WTC11 (cell line): Measurements from ENCODE around the gene CACNA2D3. TPM values are rescaled to one million over a fixed set of nuclear protein-coding genes. Genes with fewer than 3 reads are reported as not detected.

ENCODE experiments used
- ATAC-seq: fragments of 200-7000 bp; cut with Tn5 transposase; 2 replicates; pipeline ENCODE4 v1.10.0; 2021; ENCODE audit warnings: mild to moderate bottlenecking, moderate library complexity
- CTCF ChIA-PET: fragments of 300-600 bp; sonication (Branson Sonifier 250); formaldehyde crosslinking; loops from one replicate; lab custom pipeline; 2021; ENCODE audit warnings: antibody characterized with exemption; lab: Charles Lee
- POLR2A ChIA-PET: fragments of 350-600 bp; sonication (Branson Sonifier 250); formaldehyde crosslinking; loops from one replicate; lab custom pipeline; 2021; ENCODE audit warnings: antibody characterized with exemption; lab: Charles Lee
- DNase-seq: peaks from one replicate; pipeline ENCODE4 v3.0.0; 2021; ENCODE audit warnings: low spot score
- H3K27ac Mint-ChIP-seq: 2 replicates; pipeline ENCODE4 v1.8.0; 2021; ENCODE audit warnings: mixed read lengths
- H3K27me3 Mint-ChIP-seq: 2 replicates; pipeline ENCODE4 v1.8.0; 2021; ENCODE audit warnings: low read depth, mild to moderate bottlenecking, moderate library complexity, mixed read lengths
- H3K36me3 Mint-ChIP-seq: 2 replicates; pipeline ENCODE4 v1.8.0; 2021; ENCODE audit warnings: mixed read lengths
- H3K4me1 Mint-ChIP-seq: 2 replicates; pipeline ENCODE4 v1.8.0; 2022; ENCODE audit warnings: mixed read lengths
- H3K4me3 Mint-ChIP-seq: 2 replicates; pipeline ENCODE4 v1.8.0; 2021; ENCODE audit warnings: mild to moderate bottlenecking, moderate library complexity, mixed read lengths
- H3K9me3 Mint-ChIP-seq: 2 replicates; pipeline ENCODE4 v1.8.0; 2021; ENCODE audit warnings: mixed read lengths
- AFF4 ChIP-seq: sonication (generic); formaldehyde crosslinking; IDR thresholded peaks from 2 replicates; pipeline ENCODE4 v1.8.1; 2023; ENCODE audit warnings: mild to moderate bottlenecking, missing genetic modification reagents, borderline replicate concordance
- CDX4 ChIP-seq: fragments of 250-450 bp; sonication (Bioruptor Pico); IDR thresholded peaks from 2 replicates; pipeline ENCODE4 v1.9.0; 2021; ENCODE audit warnings: moderate library complexity, mild to moderate bottlenecking, inconsistent platforms, borderline replicate concordance
- CREM ChIP-seq: sonication (generic); formaldehyde crosslinking; IDR thresholded peaks from 2 replicates; pipeline ENCODE4 v1.8.1; 2022; ENCODE audit warnings: mild to moderate bottlenecking, missing genetic modification reagents, moderate library complexity
- E2F5 ChIP-seq: sonication (generic); formaldehyde crosslinking; IDR thresholded peaks from 2 replicates; pipeline ENCODE4 v1.8.1; 2022; ENCODE audit warnings: mild to moderate bottlenecking, moderate library complexity, missing genetic modification reagents
- GRHL2 ChIP-seq: fragments of 250-450 bp; sonication (Bioruptor Pico); IDR thresholded peaks from 2 replicates; pipeline ENCODE4 v1.8.0; 2022; ENCODE audit warnings: mild to moderate bottlenecking, moderate library complexity; ENCODE audit not compliant: insufficient replicate concordance, severe bottlenecking
- GTF2I ChIP-seq: fragments of 250-450 bp; sonication (Bioruptor Pico); conservative IDR thresholded peaks from 2 replicates; pipeline ENCODE4 v1.4.0; 2021; ENCODE audit warnings: mild to moderate bottlenecking
- JUN ChIP-seq: sonication (generic); formaldehyde crosslinking; IDR thresholded peaks from 2 replicates; pipeline ENCODE4 v1.8.0; 2023; ENCODE audit warnings: mild to moderate bottlenecking, missing genetic modification reagents
- NR1H2 ChIP-seq: sonication (generic); formaldehyde crosslinking; IDR thresholded peaks from 2 replicates; pipeline ENCODE4 v1.9.0; 2021; ENCODE audit warnings: mild to moderate bottlenecking, moderate library complexity, missing genetic modification reagents
- NR2C2 ChIP-seq: sonication (generic); formaldehyde crosslinking; IDR thresholded peaks from 2 replicates; pipeline ENCODE4 v1.8.0; 2022; ENCODE audit warnings: mild to moderate bottlenecking, missing genetic modification reagents
- RELA ChIP-seq: sonication (generic); formaldehyde crosslinking; IDR thresholded peaks from 2 replicates; pipeline ENCODE4 v1.8.1; 2022; ENCODE audit warnings: missing genetic modification reagents, mild to moderate bottlenecking, borderline replicate concordance
- SP1 ChIP-seq: sonication (generic); formaldehyde crosslinking; conservative IDR thresholded peaks from 2 replicates; pipeline ENCODE4 v1.8.1; 2022; ENCODE audit warnings: missing genetic modification reagents
- TEAD1 ChIP-seq: sonication (generic); formaldehyde crosslinking; IDR thresholded peaks from 2 replicates; pipeline ENCODE4 v1.8.0; 2022; ENCODE audit warnings: mild to moderate bottlenecking, missing genetic modification reagents
- TP53 ChIP-seq: sonication (generic); formaldehyde crosslinking; IDR thresholded peaks from 2 replicates; pipeline ENCODE4 v1.8.1; 2023; ENCODE audit warnings: mild to moderate bottlenecking, missing genetic modification reagents
- ZNF281 ChIP-seq: sonication (generic); formaldehyde crosslinking; IDR thresholded peaks from 2 replicates; pipeline ENCODE4 v1.8.0; 2023; ENCODE audit warnings: mild to moderate bottlenecking, missing genetic modification reagents
- ZNF532 ChIP-seq: fragments of 250-450 bp; sonication (Bioruptor Pico); IDR thresholded peaks from 2 replicates; pipeline ENCODE4 v1.9.0; 2021; ENCODE audit warnings: mild to moderate bottlenecking, borderline replicate concordance
- total RNA-seq: library from RNA; stranded (reverse); gene quantifications from 3 replicates; pipeline ENCODE4 v1.2.3, GENCODE V29; 2021

The CACNA2D3 gene
- total RNA-seq, 1 experiment from 2014 or later: 5.0 TPM

- ChIA-PET CTCF (interaction anchor here (2.1 kb wide), 1 partner anchor 71 kb away, joined by 4 read pairs; no protein-coding TSS in a partner anchor), POLR2A (no interaction called here)
- Mint-ChIP-seq H3K27me3 (no peaks in the 10 kb centered on the region; the same call in 1 of the 2 replicates), H3K9me3 (peaks cover 6% of the 10 kb centered on the region), H3K4me1 (peaks cover 7% of the 10 kb centered on the region), H3K4me3 (no peak overlapping the region), H3K27ac (no peak overlapping the region), H3K36me3 (no peaks in the 10 kb centered on the region)
- ATAC-seq (no peak), DNase-seq (no peak)
- TF ChIP-seq GTF2I (CRISPR knock-in tag) (no peak), NR2C2 (CRISPR knock-in tag) (no peak), TEAD1 (no peak), CREM (CRISPR knock-in tag) (no peak), ZNF532 (no peak), NR1H2 (CRISPR knock-in tag) (no peak), JUN (CRISPR knock-in tag) (no peak), ZNF281 (CRISPR knock-in tag) (no peak), E2F5 (CRISPR knock-in tag) (no peak), CDX4 (CRISPR knock-in tag) (no peak)
Measured at GRCh38 chr3:54217828-54218227, 95.5 kb downstream of the CACNA2D3 start.

GRCh38 chr3:54222316-54222715 is 100.0 kb downstream of the CACNA2D3 start:
- DNase-seq (no peak), ATAC-seq (no peak)
- ChIA-PET POLR2A (no interaction called here), CTCF (no interaction called here)
- no peak overlapping the region for H3K4me3 Mint-ChIP-seq
- peaks cover 6% of the 10 kb centered on the region for H3K9me3 Mint-ChIP-seq
- no peaks in the 10 kb centered on the region for H3K27me3 Mint-ChIP-seq
- no peaks in the 10 kb centered on the region for H3K36me3 Mint-ChIP-seq
- H3K4me1 Mint-ChIP-seq: peaks cover 15% of the 10 kb centered on the region
- no peak overlapping the region for H3K27ac Mint-ChIP-seq
- TF ChIP-seq RELA (CRISPR knock-in tag) (no peak), TP53 (CRISPR knock-in tag) (no peak), GRHL2 (no peak), SP1 (CRISPR knock-in tag) (no peak), AFF4 (CRISPR knock-in tag) (no peak)
- TF ChIP-seq, all 79 proteins: peak for 0
